Prostate gland (tissue), 2 donors: ENCODE data around the gene SYNE1. TPM values are rescaled to one million over a fixed set of nuclear protein-coding genes. Genes with fewer than 3 reads are reported as not detected.

Experiments used
- DNase-seq: peaks from one replicate; pipeline ENCODE4 v3.0.0-alpha.2; 2019; ENCODE audit warnings: low spot score
- H3K27ac ChIP-seq, 2 donors: fragments of 200-600 bp; sonication (generic); 2 replicates each; pipeline ENCODE4 v1.5.1; 2017 to 2019
- H3K27me3 ChIP-seq: fragments of 200-600 bp; sonication (generic); replicated peaks from 2 replicates; pipeline ENCODE4 v1.5.1; 2019; ENCODE audit not compliant: insufficient read depth
- H3K36me3 ChIP-seq, 2 donors: fragments of 200-600 bp; sonication (generic); 1 replicate in 1 of 2; 2 replicates in 1 of 2; pipeline versions ENCODE4 v1.5.1 to v1.8.1; 2017 to 2019
- H3K4me1 ChIP-seq: fragments of 200-600 bp; sonication (generic); replicated peaks from 2 replicates; pipeline ENCODE4 v1.5.1; 2019
- H3K4me3 ChIP-seq, 2 donors: fragments of 200-600 bp; sonication (generic); 2 replicates each; pipeline ENCODE4 v1.5.1; 2017 to 2019
- H3K9me3 ChIP-seq: fragments of 200-600 bp; sonication (generic); 2 replicates; pipeline ENCODE4 v1.5.1; 2017
- CTCF ChIP-seq, 4 experiments: fragments of 200-600 bp in 2 of 4; fragments of 450-650 bp in 2 of 4; sonication (generic) in 2 of 4; IDR thresholded peaks; 1 replicate in 3 of 4; 2 replicates in 1 of 4; pipeline ENCODE4 v1.5.1; 2016 to 2019; ENCODE audit warnings: antibody characterized with exemption in 4 of 4, mild to moderate bottlenecking in 2 of 4, moderate library complexity in 2 of 4
- POLR2A ChIP-seq: fragments of 450-650 bp; IDR thresholded peaks from one replicate; pipeline ENCODE4 v1.6.1; 2016; ENCODE audit warnings: antibody characterized with exemption, mild to moderate bottlenecking
- POLR2AphosphoS5 ChIP-seq: sonication (generic); formaldehyde crosslinking; IDR thresholded peaks from one replicate; pipeline ENCODE4 v1.6.1; 2017; ENCODE audit warnings: antibody characterized with exemption
- WGBS: methylation state at CpG from one replicate; pipeline ENCODE4 v1.1.5; 2018; 5-methylcytosine and 5-hydroxymethylcytosine counted together
- intact Hi-C: fragments of 100-400 bp; cut with DNase I; formaldehyde crosslinking; loops from one replicate; pipeline ENCODE4 v1.14.2; 2022
- total RNA-seq, 2 donors: library from RNA; depleted of rRNA; stranded (reverse); fragments of >200 nt; gene quantifications; one replicate each; pipeline ENCODE4 v1.1.0, GENCODE V29; 2016

SYNE1 gene
- total RNA-seq, 2 donors from 2014 or later = 36.5 to 154 TPM

GRCh38 chr6:152673236-152673635, 36.1 kb upstream of the SYNE1 start:
- no peak for DNase-seq
- no peak overlapping the region for H3K4me3 ChIP-seq
- H3K4me1 ChIP-seq = no peaks in the 10 kb centered on the region
- no peaks in the 10 kb centered on the region for H3K9me3 ChIP-seq
- no peaks in the 10 kb centered on the region for H3K36me3 ChIP-seq
- intact Hi-C loops = loop anchor here (10.0 kb wide), 1 partner anchor 118 kb away; no protein-coding TSS in a partner anchor
- no peak for TF ChIP-seq CTCF (IDR thresholded peaks at IDR 0.05)
- no peak for TF ChIP-seq POLR2AphosphoS5
- TF ChIP-seq POLR2A = no peak
- no peak overlapping the region for H3K27ac ChIP-seq
- H3K27me3 ChIP-seq = no peaks in the 10 kb centered on the region

GRCh38 chr6:152671171-152671570, 34.0 kb upstream of the SYNE1 start:
- no peak overlapping the region for H3K27ac ChIP-seq
- H3K4me3 ChIP-seq = no peak overlapping the region
- H3K36me3 ChIP-seq = no peaks in the 10 kb centered on the region
- H3K27me3 ChIP-seq = no peaks in the 10 kb centered on the region
- 61% methylated on average over 4 of the region's 4 CpGs for WGBS
- H3K9me3 ChIP-seq = no peaks in the 10 kb centered on the region
- intact Hi-C loops = loop anchor here (10.0 kb wide), 1 partner anchor 116 kb away; no protein-coding TSS in a partner anchor
- H3K4me1 ChIP-seq = no peaks in the 10 kb centered on the region
- DNase-seq = no peak
- TF ChIP-seq CTCF (IDR thresholded peaks at IDR 0.05) (no peak), POLR2A (no peak), POLR2AphosphoS5 (no peak)

GRCh38 chr6:152669895-152670294, 32.7 kb upstream of the SYNE1 start:
- 10% methylated on average over 1 of the region's 1 CpG for WGBS
- H3K27me3 ChIP-seq = no peaks in the 10 kb centered on the region
- DNase-seq = no peak
- H3K27ac ChIP-seq = no peak overlapping the region
- intact Hi-C loops = loop anchor here (10.0 kb wide), 1 partner anchor 115 kb away; no protein-coding TSS in a partner anchor
- no peak overlapping the region for H3K4me3 ChIP-seq
- no peaks in the 10 kb centered on the region for H3K36me3 ChIP-seq
- TF ChIP-seq CTCF (IDR thresholded peaks at IDR 0.05) = peak in 3 of 4 experiments; percentile 22 to 47 (median 45)
- no peak for TF ChIP-seq POLR2A
- TF ChIP-seq POLR2AphosphoS5 = no peak
- no peaks in the 10 kb centered on the region for H3K4me1 ChIP-seq
- no peaks in the 10 kb centered on the region for H3K9me3 ChIP-seq

GRCh38 chr6:152661776-152662175, 24.6 kb upstream of the SYNE1 start:
- TF ChIP-seq CTCF (IDR thresholded peaks at IDR 0.05) (no peak), POLR2AphosphoS5 (no peak), POLR2A (no peak)
- no peak for DNase-seq
- Histone ChIP-seq H3K4me1 (no peaks in the 10 kb centered on the region), H3K27me3 (no peaks in the 10 kb centered on the region), H3K4me3 (no peak overlapping the region), H3K27ac (no peak overlapping the region), H3K9me3 (no peaks in the 10 kb centered on the region), H3K36me3 (no peaks in the 10 kb centered on the region)
- 87% methylated on average over 3 of the region's 3 CpGs for WGBS
- intact Hi-C loops = no loop called here

GRCh38 chr6:152651986-152652385, 14.8 kb upstream of the SYNE1 start:
- Histone ChIP-seq H3K4me3 (no peak overlapping the region), H3K27ac (no peak overlapping the region), H3K36me3 (no peaks in the 10 kb centered on the region), H3K4me1 (no peaks in the 10 kb centered on the region), H3K9me3 (no peaks in the 10 kb centered on the region), H3K27me3 (no peaks in the 10 kb centered on the region)
- DNase-seq = no peak
- intact Hi-C loops = no loop called here
- 64% methylated on average over 3 of the region's 3 CpGs for WGBS
- TF ChIP-seq POLR2AphosphoS5 (no peak), POLR2A (no peak), CTCF (IDR thresholded peaks at IDR 0.05) (no peak)
